ENCODE results near the gene ERAP2. TPM values are rescaled to one million over a fixed set of nuclear protein-coding genes. Genes with fewer than 3 reads are reported as not detected.

Gene ERAP2
- total and polyA plus RNA-seq, 2 of the 13 experiments (the other 11 are each of a cell fraction or from before 2014, with no cell fraction given), result 12.8 to 16.6 TPM

DNA sequence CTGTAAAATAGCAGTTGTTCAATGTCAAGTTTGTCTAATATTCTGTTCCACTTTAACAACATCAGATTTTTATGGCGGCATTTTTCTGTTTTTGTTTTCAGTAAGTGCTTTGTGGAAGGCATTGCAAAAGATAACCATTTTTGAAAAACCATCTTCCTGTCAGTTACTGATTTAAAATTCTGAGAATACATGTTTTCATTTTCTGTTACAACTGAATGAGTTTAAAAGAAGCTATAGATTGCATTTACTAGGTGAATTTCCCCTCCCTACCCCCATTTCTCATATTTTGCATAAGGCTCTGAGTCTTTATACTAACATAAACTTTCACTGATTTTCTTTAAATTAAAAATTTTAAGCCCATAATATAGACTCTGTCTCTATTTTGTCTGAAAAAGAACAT lies 4.6 kb upstream of the ERAP2 start (continued):
- TF ChIP-seq FOXC1 (CRISPR knock-in tag; IDR thresholded peaks at IDR 0.05; ENCODE audit: borderline replicate concordance) (no peak), IKZF5 (CRISPR knock-in tag; IDR thresholded peaks at IDR 0.05) (no peak)

GRCh38 chr5:96873449-96873848 lies 2.9 kb upstream of the ERAP2 start:
- TF ChIP-seq U2AF2 (IDR thresholded peaks at IDR 0.05; ENCODE audit: low read depth, low read length), result no peak
- no peak for TF ChIP-seq ZNF772 (CRISPR knock-in tag; IDR thresholded peaks at IDR 0.05)
- TF ChIP-seq, protein P1, sequence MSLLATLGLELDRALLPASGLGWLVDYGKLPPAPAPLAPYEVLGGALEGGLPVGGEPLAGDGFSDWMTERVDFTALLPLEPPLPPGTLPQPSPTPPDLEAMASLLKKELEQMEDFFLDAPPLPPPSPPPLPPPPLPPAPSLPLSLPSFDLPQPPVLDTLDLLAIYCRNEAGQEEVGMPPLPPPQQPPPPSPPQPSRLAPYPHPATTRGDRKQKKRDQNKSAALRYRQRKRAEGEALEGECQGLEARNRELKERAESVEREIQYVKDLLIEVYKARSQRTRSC (CRISPR knock-in tag; IDR thresholded peaks at IDR 0.05; ENCODE audit: low read depth), result no peak
- TF ChIP-seq, protein P2, sequence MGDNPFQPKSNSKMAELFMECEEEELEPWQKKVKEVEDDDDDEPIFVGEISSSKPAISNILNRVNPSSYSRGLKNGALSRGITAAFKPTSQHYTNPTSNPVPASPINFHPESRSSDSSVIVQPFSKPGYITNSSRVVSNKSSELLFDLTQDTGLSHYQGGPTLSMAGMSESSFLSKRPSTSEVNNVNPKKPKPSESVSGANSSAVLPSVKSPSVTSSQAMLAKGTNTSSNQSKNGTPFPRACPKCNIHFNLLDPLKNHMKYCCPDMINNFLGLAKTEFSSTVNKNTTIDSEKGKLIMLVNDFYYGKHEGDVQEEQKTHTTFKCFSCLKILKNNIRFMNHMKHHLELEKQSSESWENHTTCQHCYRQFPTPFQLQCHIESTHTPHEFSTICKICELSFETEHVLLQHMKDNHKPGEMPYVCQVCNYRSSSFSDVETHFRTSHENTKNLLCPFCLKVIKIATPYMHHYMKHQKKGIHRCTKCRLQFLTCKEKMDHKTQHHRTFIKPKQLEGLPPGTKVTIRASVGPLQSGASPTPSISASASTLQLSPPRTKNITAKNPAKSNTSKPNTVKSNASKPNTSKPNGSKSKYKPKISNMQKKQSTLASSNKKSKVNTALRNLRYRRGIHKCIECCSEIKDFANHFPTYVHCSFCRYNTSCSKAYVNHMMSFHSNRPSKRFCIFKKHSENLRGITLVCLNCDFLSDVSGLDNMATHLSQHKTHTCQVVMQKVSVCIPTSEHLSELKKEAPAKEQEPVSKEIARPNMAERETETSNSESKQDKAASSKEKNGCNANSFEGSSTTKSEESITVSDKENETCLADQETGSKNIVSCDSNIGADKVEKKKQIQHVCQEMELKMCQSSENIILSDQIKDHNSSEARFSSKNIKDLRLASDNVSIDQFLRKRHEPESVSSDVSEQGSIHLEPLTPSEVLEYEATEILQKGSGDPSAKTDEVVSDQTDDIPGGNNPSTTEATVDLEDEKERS (CRISPR knock-in tag; IDR thresholded peaks at IDR 0.05), result no peak
- TF ChIP-seq ZNF484 (CRISPR knock-in tag; IDR thresholded peaks at IDR 0.05; ENCODE audit: borderline replicate concordance, low read depth), result no peak
- no peak for TF ChIP-seq ZNF263 (CRISPR knock-in tag; IDR thresholded peaks at IDR 0.05)
- no peak for TF ChIP-seq ZNF792 (CRISPR knock-in tag; IDR thresholded peaks at IDR 0.05)
- no peak for TF ChIP-seq ARNT (IDR thresholded peaks at IDR 0.05)
- no peak for TF ChIP-seq ZFP91 (CRISPR knock-in tag; IDR thresholded peaks at IDR 0.05; ENCODE audit: borderline replicate concordance)
- TF ChIP-seq ZNF598 (CRISPR knock-in tag; IDR thresholded peaks at IDR 0.05; ENCODE audit: borderline replicate concordance), result no peak
- TF ChIP-seq SMARCC2 (IDR thresholded peaks at IDR 0.05), result no peak
- TF ChIP-seq, protein P3, sequence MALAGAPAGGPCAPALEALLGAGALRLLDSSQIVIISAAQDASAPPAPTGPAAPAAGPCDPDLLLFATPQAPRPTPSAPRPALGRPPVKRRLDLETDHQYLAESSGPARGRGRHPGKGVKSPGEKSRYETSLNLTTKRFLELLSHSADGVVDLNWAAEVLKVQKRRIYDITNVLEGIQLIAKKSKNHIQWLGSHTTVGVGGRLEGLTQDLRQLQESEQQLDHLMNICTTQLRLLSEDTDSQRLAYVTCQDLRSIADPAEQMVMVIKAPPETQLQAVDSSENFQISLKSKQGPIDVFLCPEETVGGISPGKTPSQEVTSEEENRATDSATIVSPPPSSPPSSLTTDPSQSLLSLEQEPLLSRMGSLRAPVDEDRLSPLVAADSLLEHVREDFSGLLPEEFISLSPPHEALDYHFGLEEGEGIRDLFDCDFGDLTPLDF (CRISPR knock-in tag; IDR thresholded peaks at IDR 0.05), result no peak
- TF ChIP-seq SOX13 (IDR thresholded peaks at IDR 0.05), result no peak
- TF ChIP-seq SOX13 (CRISPR knock-in tag; conservative IDR thresholded peaks at IDR 0.05 in 1 of 2, IDR thresholded peaks at IDR 0.05 in 1 of 2), result no peak
- H4K20me1 ChIP-seq (ENCODE audit: insufficient read depth, low read length), result no peaks in the 10 kb centered on the region
- intact Hi-C loops (cut with micrococcal nuclease; ENCODE audit: unreplicated experiment) (no loop called here), in situ Hi-C loops (cut with HindIII; ENCODE audit: extremely low pct_ligation_motif_present, low pct_unique_long_range_greater_than_20kb) (loop anchor here (10.0 kb wide), 1 partner anchor 291 kb away; no protein-coding TSS in a partner anchor)
- H3K9me3 ChIP-seq (ENCODE audit: low read length), result no peaks in the 10 kb centered on the region
- ATAC-seq (no peak), FAIRE-seq (no peak), DNase-seq (ENCODE audit: low spot score) (no peak)
- CTCF ChIA-PET (ENCODE audit: low intra/inter-chr PET ratio, low total read pairs), result no interaction called here
- H3K9ac ChIP-seq (ENCODE audit: insufficient read depth, low read depth, low read length), result no peak overlapping the region
- BruUV-seq (replicated peaks), result no TSS peak
- no peak overlapping the region for H3K4me3 ChIP-seq (replicated peaks in 1 of 3; ENCODE audit: insufficient read depth in 1 of 3, low read depth in 2 of 3, low read length in 3 of 3)
- no peaks in the 10 kb centered on the region for H3K27me3 ChIP-seq (ENCODE audit: control insufficient read depth in 1 of 2, insufficient read depth in 2 of 2, low read length in 2 of 2)
- H3K36me3 ChIP-seq (replicated peaks in 1 of 2; ENCODE audit: control insufficient read depth in 1 of 2, insufficient read depth in 2 of 2, low read length in 2 of 2), result no peaks in the 10 kb centered on the region
- peaks cover 49% of the 10 kb centered on the region for H3K4me1 ChIP-seq (ENCODE audit: insufficient read depth, low read length)
- POLR2A ChIA-PET, result interaction anchor here (1.4 to 4.5 kb wide), 2 partner anchors 63 to 65 kb away, joined by 4 to 12 read pairs; partner anchors contain the start of genes ERAP1 and LNPEP
- no peak overlapping the region for H3K4me2 ChIP-seq (ENCODE audit: low read depth, low read length)
- no peak overlapping the region for H3K27ac ChIP-seq (ENCODE audit: extremely low read length, insufficient read depth, low read length)
- H3K79me2 ChIP-seq (ENCODE audit: insufficient read depth, low read length), result no peaks in the 10 kb centered on the region
- H2AFZ ChIP-seq (ENCODE audit: low read length), result no peak overlapping the region

All from HepG2 (cell line).